ENCODE data around the gene ATP2B3.

The ATP2B3 gene

GRCh38 chrX:153590961-153591956 is 73.8 kb downstream of the ATP2B3 start:
- no peak for TF ChIP-seq CTCF (IDR thresholded peaks at IDR 0.05; ENCODE audit: low read depth, low read length)
- no peak for DNase-seq (ENCODE audit: extremely low read depth, low read depth)

- no peak for DNase-seq (ENCODE audit: extremely low read depth, low read depth)
- no peak for TF ChIP-seq CTCF (IDR thresholded peaks at IDR 0.05; ENCODE audit: low read depth, low read length)
Observed at GRCh38 chrX:153592091-153592833, 74.8 kb downstream of the ATP2B3 start.

GRCh38 chrX:153592966-153593688 is 75.7 kb downstream of the ATP2B3 start:
- DNase-seq (ENCODE audit: extremely low read depth, low read depth), result no peak
- no peak for TF ChIP-seq CTCF (IDR thresholded peaks at IDR 0.05; ENCODE audit: low read depth, low read length)

- DNase-seq (ENCODE audit: extremely low read depth, low read depth), result no peak
- no peak for TF ChIP-seq CTCF (IDR thresholded peaks at IDR 0.05; ENCODE audit: low read depth, low read length)
Observed at GRCh38 chrX:153593811-153594500, 76.5 kb downstream of the ATP2B3 start.

- DNase-seq (ENCODE audit: extremely low read depth, low read depth), result no peak
- TF ChIP-seq CTCF (IDR thresholded peaks at IDR 0.05; ENCODE audit: low read depth, low read length), result no peak
Observed at GRCh38 chrX:153595387-153595786, 77.9 kb downstream of the ATP2B3 start.

GRCh38 chrX:153595859-153596857 is 78.7 kb downstream of the ATP2B3 start:
- no peak for TF ChIP-seq CTCF (IDR thresholded peaks at IDR 0.05; ENCODE audit: low read depth, low read length)
- no peak for DNase-seq (ENCODE audit: extremely low read depth, low read depth)

All from AG09319 (cell line).